Measurements from ENCODE around the gene CMPK2.
"Not testable (repeated sequence)": the region's sequence is repeated elsewhere in the genome, so short reads cannot be mapped to it uniquely, and the experiment has no call there.

CMPK2 gene

GRCh38 chr2:6865346-6866274 lies at the start of gene CMPK2:
Gene CMPK2, minus strand, starts transcription at chr2:6865907. Its CDS starts 211 bp downstream, at chr2:6865696.
- DNase-seq (ENCODE audit: low spot score), result peak; percentile 81

- DNase-seq (ENCODE audit: low spot score), result no peak
Observed at GRCh38 chr2:6915399-6915798, 49.7 kb upstream of the CMPK2 start.

GRCh38 chr2:6914828-6915227 lies 49.1 kb upstream of the CMPK2 start:
- no peak for DNase-seq (ENCODE audit: low spot score)

GRCh38 chr2:6913415-6914157 lies 47.9 kb upstream of the CMPK2 start:
- no peak for DNase-seq (ENCODE audit: low spot score)

DNA sequence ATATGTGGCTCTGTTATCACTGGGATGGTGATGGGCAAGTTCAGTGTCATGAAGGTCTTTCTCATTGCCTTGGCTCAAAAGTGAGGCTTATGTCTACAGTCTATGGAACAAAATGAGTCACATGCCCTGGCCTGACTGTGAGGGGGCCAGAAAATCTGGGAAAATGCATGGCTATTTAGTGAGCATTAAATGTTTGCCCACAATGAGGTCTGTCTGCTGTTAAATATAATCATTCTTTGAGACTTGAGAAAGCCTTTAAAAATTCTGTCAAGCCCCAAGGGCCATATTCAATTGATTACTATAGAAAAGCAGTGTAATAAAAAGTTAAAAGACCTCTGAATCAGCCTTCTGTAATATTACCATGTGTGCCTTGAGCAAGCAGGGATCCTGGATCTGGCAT lies 46.0 kb upstream of the CMPK2 start:
- DNase-seq (ENCODE audit: low spot score), result no peak

- no peak for DNase-seq (ENCODE audit: low spot score)
Observed at GRCh38 chr2:6909431-6910385, 44.0 kb upstream of the CMPK2 start.

DNA sequence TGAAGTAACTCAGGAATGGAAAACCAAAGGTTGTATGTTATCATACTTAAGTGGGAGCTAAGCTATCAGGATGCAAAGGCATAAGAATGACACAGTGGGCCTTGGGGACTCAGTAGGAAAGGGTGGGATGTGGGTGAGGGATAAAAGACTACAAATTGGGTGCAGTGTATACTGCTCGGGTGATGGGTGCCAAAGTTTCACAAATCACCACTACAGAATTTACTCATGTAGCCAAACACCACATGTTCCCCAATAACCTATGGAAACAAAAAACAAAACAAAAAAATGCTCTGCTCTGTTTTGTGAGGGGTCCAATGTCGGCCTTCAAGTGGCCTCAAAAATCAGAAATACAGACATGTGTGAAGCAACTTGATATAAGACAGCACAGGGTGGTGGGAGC lies 42.6 kb upstream of the CMPK2 start:
- no peak for DNase-seq (ENCODE audit: low spot score)

DNA sequence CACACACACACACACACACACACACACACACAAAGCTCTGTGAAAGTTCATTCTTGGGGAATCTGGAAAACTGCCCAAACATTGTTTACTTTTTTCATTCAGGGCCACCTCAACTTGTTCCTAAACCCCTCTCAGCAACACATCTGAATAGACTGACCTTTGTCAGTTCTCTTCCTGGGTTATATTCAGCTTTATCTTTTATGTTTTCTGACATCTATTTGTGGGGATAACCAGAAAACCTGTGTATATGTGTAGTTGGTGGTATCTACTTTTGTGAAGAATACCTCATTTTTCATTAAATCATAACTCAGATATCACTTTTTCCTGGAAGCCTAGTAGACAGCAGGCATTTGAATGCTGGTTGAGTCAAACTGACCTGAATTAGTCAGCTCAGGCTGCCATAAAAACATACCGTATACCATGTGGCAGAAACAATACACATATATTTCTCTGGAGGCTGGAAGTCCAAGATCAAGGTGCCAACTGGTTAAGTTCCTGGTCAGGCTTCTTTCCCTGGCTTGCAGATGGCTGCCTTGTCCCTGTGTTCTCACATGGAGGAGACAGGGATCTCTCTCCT lies 40.5 kb upstream of the CMPK2 start:
- no peak for DNase-seq (ENCODE audit: low spot score)

GRCh38 chr2:6905668-6906067 lies 40.0 kb upstream of the CMPK2 start:
- DNase-seq (ENCODE audit: low spot score), result no peak

DNA sequence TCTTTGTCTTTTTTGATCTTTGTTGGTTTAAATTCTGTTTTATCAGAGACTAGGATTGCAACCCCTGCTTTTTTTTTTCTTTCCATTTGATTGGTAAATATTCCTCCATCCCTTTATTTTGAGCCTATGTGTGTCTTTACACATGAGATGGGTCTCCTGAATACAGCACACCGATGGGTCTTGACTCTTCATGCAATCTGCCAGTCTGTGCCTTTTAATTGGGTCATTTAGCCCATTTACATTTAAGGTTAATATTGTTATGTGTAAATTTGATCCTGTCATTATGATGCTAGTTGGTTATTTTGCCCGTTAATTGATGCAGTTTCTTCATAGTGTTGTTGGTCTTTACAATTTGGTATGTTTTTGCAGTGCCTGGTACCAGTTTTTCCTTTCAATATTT lies 36.9 kb upstream of the CMPK2 start:
- not testable (repeated sequence) for DNase-seq (ENCODE audit: low spot score)

GRCh38 chr2:6896930-6897759 lies 31.4 kb upstream of the CMPK2 start:
- peak; percentile 51 for DNase-seq (ENCODE audit: low spot score)

DNA sequence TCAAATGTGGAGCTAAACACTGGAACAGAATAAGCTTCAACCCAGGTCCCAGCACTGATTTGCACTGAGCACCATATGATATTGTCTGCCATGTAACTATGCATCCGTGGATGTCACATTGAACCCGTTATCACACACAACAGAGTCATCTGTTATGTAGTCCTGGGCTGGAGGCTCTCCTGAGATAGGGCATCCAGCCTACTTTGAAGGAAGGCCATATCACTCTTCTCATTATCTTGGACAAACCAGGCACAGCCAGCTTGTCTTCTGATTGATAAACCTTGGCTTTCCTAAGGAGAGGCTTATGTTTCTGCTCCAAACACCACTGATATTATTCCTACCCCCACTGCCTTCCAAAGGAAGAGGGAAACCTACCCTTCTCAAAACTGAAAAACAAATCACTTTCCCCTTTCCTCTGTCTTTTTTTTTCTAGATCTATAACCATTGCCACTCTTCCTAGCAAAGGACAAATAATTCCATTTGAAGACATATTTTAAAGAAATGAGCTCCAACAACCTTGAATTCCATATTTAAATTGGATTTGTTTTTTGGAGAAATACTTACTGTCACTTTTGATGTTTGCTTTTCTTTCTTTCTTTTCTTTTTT lies 28.3 kb upstream of the CMPK2 start:
- no peak for DNase-seq (ENCODE audit: low spot score)

GRCh38 chr2:6888724-6889123 lies 23.0 kb upstream of the CMPK2 start:
- DNase-seq (ENCODE audit: low spot score), result no peak

GRCh38 chr2:6887751-6888192 lies 22.1 kb upstream of the CMPK2 start:
- no peak for DNase-seq (ENCODE audit: low spot score)

- no peak for DNase-seq (ENCODE audit: low spot score)
Observed at GRCh38 chr2:6885968-6886367, 20.3 kb upstream of the CMPK2 start.

DNA sequence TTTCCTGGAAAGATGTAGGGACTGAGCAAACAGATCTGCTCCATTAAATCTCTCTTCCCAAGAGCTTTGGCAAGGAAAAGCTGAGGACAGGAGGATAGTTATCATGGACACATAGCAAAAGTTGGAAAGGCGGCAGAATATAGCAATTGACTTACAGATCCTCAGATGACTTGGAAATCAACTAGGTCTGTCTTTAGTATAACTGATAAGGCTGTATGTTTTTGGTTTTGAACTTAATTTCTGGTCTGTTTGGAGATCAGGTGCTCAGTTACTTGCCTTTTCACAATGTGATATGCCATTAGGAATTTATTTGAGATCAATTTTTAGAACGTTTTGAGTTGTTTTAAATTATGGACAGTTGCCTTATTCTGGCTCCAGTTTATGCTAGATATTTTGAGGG lies 19.8 kb upstream of the CMPK2 start:
- DNase-seq (ENCODE audit: low spot score), result no peak

DNA sequence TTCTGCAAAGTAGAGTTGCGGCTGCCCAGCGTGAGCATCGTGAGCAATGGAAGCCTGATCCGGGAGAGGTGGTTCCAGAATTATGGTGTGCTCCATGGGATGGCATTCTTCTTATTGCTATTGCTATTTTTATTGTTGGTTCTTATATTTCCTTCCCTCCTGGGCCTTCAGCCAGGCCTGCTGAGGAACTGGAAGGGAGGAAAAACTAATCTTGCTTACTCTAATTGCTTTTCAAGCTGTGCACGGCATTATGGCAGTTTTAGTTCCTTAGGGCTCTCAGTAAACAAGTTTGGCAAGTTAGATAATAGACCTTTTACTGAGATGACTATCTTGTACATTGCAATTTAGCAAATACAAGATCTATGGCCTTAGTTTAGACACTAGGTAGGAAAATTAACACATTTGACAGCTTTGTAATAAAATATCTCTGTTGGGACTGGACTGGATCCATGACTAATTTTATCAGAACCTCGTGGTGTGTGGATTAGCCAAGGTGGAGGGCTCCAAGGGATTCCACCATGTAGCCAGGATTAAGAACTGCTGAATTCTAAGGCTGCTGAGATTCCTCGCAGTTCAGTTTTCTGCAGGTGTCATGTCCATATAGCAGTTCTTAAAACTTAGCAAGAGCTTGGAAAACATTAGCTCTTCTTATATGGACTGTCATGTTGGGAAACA lies 17.9 kb upstream of the CMPK2 start:
- DNase-seq (ENCODE audit: low spot score), result no peak

DNA sequence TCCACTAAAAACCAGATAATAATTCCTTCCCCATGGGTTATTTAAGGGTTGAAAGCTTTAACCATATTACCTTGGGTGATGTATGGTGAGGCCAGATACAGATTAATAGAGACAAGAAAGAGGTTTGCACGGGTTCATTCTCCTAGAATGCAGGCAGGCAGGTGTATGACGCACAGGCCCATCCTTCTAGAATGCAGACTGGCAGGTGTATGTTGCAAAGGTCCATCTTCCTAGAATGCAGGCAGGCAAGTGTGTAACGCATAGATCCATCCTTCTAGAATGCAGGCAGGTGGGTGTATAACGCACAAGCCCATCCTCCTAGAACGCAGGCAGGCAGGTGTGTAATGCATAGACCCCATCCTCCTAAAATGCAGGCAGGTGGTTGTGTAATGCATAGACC lies 15.8 kb upstream of the CMPK2 start:
- no peak for DNase-seq (ENCODE audit: low spot score)

- DNase-seq (ENCODE audit: low spot score), result no peak
Observed at GRCh38 chr2:6881046-6881445, 15.3 kb upstream of the CMPK2 start.
